WTC11 (cell line): ENCODE results near the gene NLGN1.

ENCODE experiments used
- ATF2 ChIP-seq: sonication (generic); formaldehyde crosslinking; IDR thresholded peaks from 2 replicates; pipeline ENCODE4 v1.8.1; 2022; ENCODE audit warnings: low read depth, missing genetic modification reagents, borderline replicate concordance
- ATF3 ChIP-seq: sonication (generic); formaldehyde crosslinking; conservative IDR thresholded peaks from 2 replicates; pipeline ENCODE4 v1.8.1; 2022; ENCODE audit warnings: mild to moderate bottlenecking, missing genetic modification reagents
- CTCF ChIP-seq: fragments of 200-600 bp; IDR thresholded peaks from 2 replicates; pipeline ENCODE4 v1.8.0; 2022; ENCODE audit warnings: antibody characterized with exemption
- NR3C1 ChIP-seq: sonication (generic); formaldehyde crosslinking; conservative IDR thresholded peaks from 2 replicates; pipeline ENCODE4 v1.8.1; 2023; ENCODE audit warnings: low read depth, mild to moderate bottlenecking, missing genetic modification reagents
- SMAD3 ChIP-seq: sonication (generic); formaldehyde crosslinking; IDR thresholded peaks from 2 replicates; pipeline ENCODE4 v1.8.0; 2022; ENCODE audit warnings: missing genetic modification reagents, mild to moderate bottlenecking, borderline replicate concordance
- SP1 ChIP-seq: sonication (generic); formaldehyde crosslinking; conservative IDR thresholded peaks from 2 replicates; pipeline ENCODE4 v1.8.1; 2022; ENCODE audit warnings: missing genetic modification reagents
- TCF7 ChIP-seq: sonication (generic); formaldehyde crosslinking; IDR thresholded peaks from 2 replicates; pipeline ENCODE4 v1.8.0; 2022; ENCODE audit warnings: mild to moderate bottlenecking, low read depth, missing genetic modification reagents, moderate library complexity
- TEAD4 ChIP-seq: sonication (generic); formaldehyde crosslinking; IDR thresholded peaks from 2 replicates; pipeline ENCODE4 v1.8.0; 2022; ENCODE audit warnings: mild to moderate bottlenecking, missing genetic modification reagents
- ZBTB43 ChIP-seq: sonication (generic); formaldehyde crosslinking; IDR thresholded peaks from 2 replicates; pipeline ENCODE4 v1.8.1; 2023; ENCODE audit warnings: mild to moderate bottlenecking, missing genetic modification reagents
- ZNF121 ChIP-seq: sonication (generic); formaldehyde crosslinking; IDR thresholded peaks from 2 replicates; pipeline ENCODE4 v1.8.0; 2023; ENCODE audit warnings: missing genetic modification reagents

- no peak for TF ChIP-seq CTCF
- no peak for TF ChIP-seq ATF2 (CRISPR knock-in tag)
- TF ChIP-seq SP1 (CRISPR knock-in tag), result no peak
- no peak for TF ChIP-seq ZBTB43 (CRISPR knock-in tag)
- no peak for TF ChIP-seq TEAD4 (CRISPR knock-in tag)
- TF ChIP-seq SMAD3 (CRISPR knock-in tag), result no peak
- no peak for TF ChIP-seq TCF7
- TF ChIP-seq NR3C1 (CRISPR knock-in tag), result no peak
- no peak for TF ChIP-seq ATF3 (CRISPR knock-in tag)
- TF ChIP-seq ZNF121, result no peak
Observed at GRCh38 chr3:173403376-173403775, 5.8 kb downstream of the NLGN1 start.
